HG02642 (cell line): Measurements from ENCODE around the gene AOC2.
"Not testable (repeated sequence)": the region's sequence is repeated elsewhere in the genome, so short reads cannot be mapped to it uniquely, and the experiment has no call there.

Experiments used
- ATAC-seq: cut with Tn5 transposase; IDR thresholded peaks from one replicate; pipeline ENCODE4 v1.9.1; 2021; ENCODE audit warnings: mild to moderate bottlenecking; ENCODE audit not compliant: unreplicated experiment, poor library complexity

AOC2 gene

GRCh38 chr17:42853597-42853967, 9.2 kb downstream of the AOC2 start:
- no peak for ATAC-seq

- ATAC-seq = no peak
Measured at GRCh38 chr17:42853968-42854790, 9.8 kb downstream of the AOC2 start.

GRCh38 chr17:42855048-42855596, 10.7 kb downstream of the AOC2 start:
- no peak for ATAC-seq

- ATAC-seq = not testable (repeated sequence)
Measured at GRCh38 chr17:42856093-42856492, 11.7 kb downstream of the AOC2 start.

GRCh38 chr17:42856516-42856915, 12.1 kb downstream of the AOC2 start:
- ATAC-seq = not testable (repeated sequence)

- ATAC-seq = no peak
Measured at GRCh38 chr17:42857389-42857788, 13.0 kb downstream of the AOC2 start.

GRCh38 chr17:42865638-42866094, 21.3 kb downstream of the AOC2 start:
- ATAC-seq = no peak

GRCh38 chr17:42866216-42866615, 21.8 kb downstream of the AOC2 start:
- no peak for ATAC-seq

GRCh38 chr17:42866631-42867575, 22.5 kb downstream of the AOC2 start:
- no peak for ATAC-seq

- not testable (repeated sequence) for ATAC-seq
Measured at GRCh38 chr17:42867694-42868261, 23.4 kb downstream of the AOC2 start.

GRCh38 chr17:42868338-42868737, 24.0 kb downstream of the AOC2 start:
- ATAC-seq = no peak

- ATAC-seq = no peak
Measured at GRCh38 chr17:42871647-42872046, 27.3 kb downstream of the AOC2 start.

- no peak for ATAC-seq
Measured at GRCh38 chr17:42872251-42872965, 28.0 kb downstream of the AOC2 start.

- no peak for ATAC-seq
Measured at GRCh38 chr17:42873315-42873714, 28.9 kb downstream of the AOC2 start.

- ATAC-seq = not testable (repeated sequence)
Measured at GRCh38 chr17:42873932-42874695, 29.7 kb downstream of the AOC2 start.

GRCh38 chr17:42877037-42877436, 32.7 kb downstream of the AOC2 start:
- ATAC-seq = no peak

- ATAC-seq = no peak
Measured at GRCh38 chr17:42878123-42878880, 33.9 kb downstream of the AOC2 start.

GRCh38 chr17:42878924-42879595, 34.7 kb downstream of the AOC2 start:
- ATAC-seq = no peak
